HG02973 (cell line): ENCODE results near the gene RHOC.
A peak's percentile ranks its signal among the peaks of the same experiment; 100 is the strongest.

Experiments used
- ATAC-seq: cut with Tn5 transposase; IDR thresholded peaks from one replicate; pipeline ENCODE4 v1.9.1; 2021; ENCODE audit warnings: moderate library complexity; ENCODE audit not compliant: unreplicated experiment

The RHOC gene

DNA sequence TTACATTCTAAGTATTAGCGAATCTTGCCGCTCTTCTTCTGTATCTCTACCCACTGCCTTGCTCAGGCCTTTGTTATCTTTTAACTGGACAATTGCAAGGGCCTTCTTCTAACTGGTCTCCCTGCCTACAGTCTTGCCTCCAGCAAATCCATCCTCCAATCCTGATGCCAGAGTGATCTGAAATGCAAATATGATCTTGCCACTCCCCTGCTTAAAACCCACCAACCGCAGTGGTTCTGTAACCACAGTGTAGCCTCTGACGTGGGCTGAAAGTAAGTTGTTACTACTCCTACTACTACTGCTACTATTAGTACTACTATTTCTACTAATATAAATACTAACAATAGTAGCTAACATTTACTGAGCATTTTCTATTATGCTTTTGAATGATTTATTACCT lies 20.1 kb downstream of the RHOC start:
- no peak for ATAC-seq

DNA sequence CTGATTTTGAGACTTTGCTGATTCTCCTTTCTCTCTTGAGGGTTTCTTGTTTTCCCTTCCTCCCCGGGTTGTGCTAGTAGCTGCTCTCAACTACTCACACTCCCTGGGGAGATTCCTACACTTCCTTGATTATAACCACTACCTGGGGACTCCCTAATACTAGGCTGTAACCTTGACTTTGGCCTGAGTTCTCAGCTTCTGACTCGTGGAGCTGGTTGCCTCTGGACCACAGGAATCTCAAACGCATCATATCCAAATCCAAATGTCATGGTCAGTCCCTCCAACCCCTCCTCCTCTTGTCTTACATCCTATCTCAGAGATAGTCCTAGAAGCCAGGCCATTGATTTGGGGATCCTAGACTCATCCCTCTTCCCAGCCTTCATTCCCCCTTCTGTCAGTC lies 20.5 kb downstream of the RHOC start:
- ATAC-seq = no peak

DNA sequence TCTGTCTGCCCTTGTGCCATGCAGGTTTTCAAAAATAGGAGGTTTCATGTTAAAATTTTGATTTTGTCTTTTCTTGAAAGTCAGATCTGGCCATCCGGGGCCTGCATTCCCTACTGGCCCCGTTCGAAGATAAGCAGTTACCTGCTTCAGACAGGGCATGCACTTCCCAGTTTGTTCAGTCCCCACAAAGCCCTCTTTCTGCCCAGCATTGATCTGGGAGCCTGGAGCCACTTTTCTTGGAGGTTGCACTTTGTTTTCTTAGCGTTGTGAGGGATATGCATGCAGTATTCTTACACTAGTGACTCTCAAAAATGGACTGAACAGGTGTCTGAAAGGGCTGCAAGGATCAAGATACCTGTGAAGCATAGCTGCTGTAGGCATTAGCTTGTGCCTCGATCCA lies 21.0 kb downstream of the RHOC start:
- no peak for ATAC-seq

DNA sequence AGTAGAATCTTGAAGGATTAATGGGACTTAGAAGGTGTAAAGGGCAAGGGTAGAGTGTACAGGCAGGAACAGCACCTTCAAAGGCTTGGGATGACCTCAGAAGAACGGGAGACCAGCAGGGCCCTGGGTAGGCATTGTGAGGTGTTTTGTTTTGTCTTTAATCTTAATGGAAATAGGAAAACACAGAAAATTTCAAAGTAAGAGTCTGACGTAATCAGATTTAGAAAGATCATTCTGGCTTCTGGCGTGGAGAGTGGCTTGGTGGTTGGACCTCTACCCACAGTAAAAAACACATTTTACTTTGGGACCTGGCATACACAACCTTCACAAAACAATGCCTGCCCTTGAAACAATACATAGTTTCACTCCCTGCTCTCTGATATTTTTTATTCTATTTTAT lies 28.3 kb downstream of the RHOC start:
- no peak for ATAC-seq

DNA sequence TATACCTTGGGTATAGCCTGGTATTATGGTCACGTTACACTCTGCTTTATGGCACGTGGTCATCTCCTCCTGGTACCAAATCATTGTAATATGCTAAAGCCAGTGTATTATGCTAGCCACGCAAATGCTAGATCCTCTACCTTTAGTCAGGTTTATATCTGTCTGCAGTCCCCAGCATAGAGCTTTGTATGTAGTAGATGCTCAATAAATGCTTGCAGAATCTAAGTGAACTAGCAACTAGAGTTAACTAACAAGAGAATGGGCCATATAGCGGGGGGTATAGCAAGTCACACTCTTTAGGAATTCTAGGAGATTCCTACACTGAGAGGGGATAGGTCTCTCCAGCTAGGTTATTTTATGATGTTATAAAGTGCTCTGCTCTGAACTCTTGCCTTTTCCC lies 29.4 kb downstream of the RHOC start:
- ATAC-seq = no peak

DNA sequence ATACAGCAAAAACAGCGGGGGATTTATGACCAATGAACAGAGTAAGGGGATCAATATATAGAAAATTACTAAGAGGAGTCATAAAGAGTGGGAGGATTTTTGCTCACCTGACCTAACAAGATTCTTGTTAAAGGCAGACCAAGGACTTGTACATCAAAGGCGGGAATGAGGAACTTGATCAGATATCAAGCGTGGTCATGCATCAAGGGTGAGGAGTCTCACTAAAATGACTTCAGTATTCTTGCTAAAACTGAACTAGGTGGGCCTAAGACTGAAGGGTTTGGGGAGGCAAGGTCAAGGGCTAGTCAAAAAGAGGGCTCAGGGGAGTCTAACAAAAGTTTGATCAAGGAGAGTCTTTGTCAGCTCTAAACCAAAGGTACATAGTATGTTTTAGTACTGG lies 30.4 kb downstream of the RHOC start:
- no peak for ATAC-seq

DNA sequence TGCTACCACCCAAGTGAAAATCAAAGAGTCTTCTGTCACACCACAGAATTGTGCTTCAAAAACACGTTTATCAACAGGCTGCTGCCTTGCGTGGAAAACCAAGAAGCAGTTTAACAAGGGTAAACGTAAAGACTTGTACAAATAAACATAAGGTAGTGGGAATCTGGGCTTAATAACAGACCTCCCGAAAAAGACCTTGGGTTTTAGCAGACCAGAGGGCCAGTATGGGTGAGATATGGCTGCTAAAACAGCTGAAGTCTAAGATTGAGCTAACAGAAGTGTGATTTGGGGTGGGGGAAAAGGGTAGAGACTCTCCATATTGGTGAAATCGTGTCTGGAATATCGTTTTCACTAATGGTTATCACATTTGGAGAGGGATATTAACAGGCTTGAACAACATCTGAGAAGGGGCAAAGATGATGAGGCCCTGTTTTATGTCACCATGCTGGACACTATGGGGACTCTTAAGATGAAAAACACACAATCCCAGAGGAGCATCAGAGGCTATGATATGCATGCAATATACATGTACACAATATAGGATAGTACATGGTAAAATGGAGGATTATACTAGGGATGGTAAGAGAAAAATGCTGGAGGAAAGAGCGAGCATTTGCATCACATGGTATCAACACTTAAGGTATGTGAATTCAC lies 31.1 kb downstream of the RHOC start:
- no peak for ATAC-seq

DNA sequence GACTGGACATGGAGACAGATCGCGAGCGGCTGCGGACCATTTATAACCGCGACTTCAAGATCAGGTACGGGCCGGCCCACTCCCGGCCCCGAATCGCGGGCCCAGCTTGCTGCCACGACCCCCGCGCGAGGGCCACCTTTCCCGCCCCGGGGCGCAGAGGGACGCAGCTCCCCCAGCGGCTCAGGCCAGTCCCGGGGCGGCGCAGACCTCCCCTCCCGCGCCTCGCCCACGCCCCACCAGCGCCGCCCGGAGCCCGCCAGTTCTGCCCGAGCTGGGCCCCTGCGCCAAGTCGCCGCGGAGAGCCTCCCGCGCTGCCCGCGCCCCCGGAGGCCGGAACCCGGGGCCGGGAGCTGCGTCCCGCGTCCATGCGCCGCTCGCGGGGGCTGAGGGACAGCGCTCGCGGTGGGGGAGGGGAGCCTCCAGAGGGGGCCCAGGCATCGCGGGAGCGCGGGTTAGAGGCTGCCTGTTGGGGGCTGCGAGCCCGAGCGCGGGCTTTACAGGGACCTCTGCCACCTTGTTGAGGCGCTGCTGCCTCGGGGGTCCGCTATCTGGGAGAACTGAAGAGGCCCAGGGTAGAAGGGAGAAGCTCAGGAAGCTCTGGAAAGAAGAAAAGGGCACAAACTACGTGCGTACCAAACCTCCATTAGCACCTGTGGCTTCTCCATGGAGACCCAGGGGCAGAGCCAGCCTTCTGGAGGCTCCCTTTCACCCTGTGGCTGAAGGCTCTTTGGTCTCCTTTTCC lies 31.8 kb downstream of the RHOC start:
- ATAC-seq = peak; percentile 28

DNA sequence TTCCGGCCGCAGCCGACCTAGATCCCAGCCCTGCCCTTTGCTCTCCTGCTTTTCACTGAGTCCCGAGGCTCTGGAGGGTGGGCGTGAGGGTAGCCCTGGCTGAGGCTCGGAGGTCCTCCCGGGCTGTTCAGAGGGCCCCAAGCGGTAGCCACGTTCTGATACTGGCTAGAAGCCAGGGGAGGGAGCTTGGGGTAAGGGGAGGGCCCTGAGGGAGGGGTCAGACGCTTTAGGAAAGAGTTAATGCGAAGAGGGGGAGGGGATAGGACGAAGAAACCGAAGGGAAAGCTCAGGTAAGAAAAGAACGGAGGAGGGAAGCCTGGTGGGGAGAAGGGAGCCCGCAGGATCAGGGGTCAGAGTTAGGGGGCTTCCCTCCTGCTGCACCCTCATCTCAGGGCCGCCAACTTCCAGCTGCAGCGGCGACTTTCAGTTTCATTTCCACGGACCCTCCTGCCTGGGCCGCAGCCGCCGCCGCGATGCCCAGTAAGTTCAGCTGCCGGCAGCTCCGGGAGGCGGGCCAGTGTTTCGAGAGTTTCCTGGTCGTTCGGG lies 32.4 kb downstream of the RHOC start, which contains the start of gene MOV10:
MOV10 (plus strand) TSS at position 220 of the 546 bp plus-strand sequence; CDS start at position 474, 254 bp downstream.
- ATAC-seq = peak; percentile 58

DNA sequence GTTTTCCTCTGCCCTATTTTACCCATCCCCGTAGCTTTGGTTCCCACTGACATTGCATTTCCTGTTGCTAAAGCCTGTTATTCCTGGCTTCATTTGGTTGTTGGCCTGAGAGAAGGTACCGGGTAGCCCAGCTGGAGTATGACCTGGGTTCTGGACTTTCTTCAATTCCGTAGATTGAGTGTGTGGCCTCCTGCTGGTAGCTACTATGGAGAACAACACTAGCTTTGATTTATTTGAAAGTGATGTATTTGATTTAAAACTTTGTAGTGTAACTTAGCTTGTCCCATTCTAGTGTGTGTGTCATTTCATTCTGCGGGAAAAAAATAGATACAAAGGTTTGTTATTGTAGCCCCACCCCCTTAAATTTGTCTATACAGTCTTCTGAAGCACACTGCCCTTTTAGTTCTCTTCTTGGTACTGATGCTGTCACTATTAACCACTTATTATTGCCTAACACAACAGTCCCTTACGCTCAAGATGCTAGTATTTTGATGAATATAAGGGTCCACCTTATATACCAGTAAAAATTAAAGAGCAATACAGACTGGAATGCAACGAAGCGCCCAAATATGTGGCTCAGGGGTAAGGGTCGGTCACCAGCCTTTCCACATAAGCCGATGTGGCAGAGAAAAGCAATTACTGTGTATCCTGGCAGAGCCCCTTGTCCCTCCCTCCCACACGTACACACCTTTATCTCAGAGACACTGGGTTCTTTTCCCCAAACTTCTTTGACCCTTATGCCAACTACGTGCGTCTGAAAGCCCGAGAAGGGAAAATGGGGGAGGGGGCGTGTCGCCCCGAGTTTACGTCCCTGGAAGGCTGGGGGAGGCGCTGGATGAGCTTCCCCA lies 33.1 kb downstream of the RHOC start:
- no peak for ATAC-seq

DNA sequence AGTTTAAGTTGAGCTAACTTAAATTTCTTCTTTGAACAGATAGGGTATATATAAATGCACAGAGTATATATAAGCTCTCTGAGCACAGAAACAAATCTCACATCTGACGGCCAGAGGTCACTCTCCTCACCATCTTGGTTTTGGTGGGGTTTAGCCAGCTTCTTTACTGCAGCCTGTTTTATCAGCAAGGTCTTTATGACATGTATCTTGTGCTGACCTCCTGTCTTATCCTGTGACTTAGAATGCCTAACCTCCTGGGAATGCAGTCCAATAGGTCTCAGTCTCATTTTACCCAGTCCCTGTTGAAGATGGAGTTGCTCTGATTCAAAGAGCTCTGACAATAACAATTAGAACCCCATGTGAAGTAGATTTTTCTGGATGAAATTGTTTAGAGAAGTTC lies 34.1 kb downstream of the RHOC start:
- ATAC-seq = no peak

DNA sequence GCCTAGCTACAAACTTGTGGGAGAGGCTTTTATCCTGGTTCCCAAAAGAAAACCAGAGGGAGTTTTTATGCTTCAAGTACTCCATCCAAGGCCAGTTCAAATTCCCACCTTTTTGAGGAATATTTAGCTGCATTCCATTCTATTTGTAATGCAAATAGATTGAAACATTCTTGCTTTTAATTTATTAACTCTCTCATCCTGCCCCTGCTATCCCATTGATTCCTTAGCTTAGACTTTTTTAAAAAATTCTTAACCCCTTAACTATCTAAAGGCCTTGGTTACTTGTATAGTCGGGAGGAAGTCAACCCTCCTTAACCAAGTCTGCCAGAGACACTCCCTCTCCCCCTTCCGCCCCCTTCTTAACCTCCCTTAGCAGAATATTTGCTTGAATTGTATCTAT lies 34.9 kb downstream of the RHOC start:
- ATAC-seq = no peak

DNA sequence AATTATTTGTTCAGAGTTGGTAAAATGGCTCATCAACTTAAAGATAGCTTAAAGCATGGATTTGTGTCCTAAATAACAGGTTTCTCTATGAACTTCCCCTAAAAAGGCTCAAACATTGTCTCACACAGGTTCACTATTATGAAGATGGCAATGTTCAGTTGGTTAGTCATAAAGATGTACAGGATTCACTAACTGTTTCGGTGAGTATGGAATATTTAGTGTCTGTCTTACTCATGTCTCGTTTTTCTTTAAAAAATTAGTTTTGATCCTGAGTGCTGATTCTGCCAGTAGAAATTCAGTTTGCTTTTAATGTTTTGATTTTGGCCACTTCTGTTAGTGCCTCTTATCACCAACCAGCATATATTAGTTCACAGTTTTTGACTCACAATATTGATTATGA lies 40.0 kb downstream of the RHOC start:
- ATAC-seq = no peak

DNA sequence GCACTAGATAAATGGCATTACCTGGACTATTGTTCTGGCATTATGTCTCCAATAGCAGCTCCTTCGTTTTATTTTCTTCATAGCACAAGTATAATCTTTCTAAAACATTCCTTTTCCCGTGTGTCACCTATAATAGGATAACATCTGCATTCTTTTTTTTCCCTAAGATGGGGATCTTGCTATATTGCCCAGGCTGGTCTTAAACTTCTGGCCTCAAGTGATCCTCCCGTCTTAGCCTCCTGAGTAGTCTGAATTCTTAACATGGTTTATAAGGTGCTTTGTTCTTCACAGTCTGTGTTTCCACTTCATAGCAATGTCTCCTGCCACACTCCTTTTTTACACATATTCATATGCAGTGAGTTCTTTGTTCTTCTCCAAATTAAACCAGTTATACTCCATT lies 41.1 kb downstream of the RHOC start:
- no peak for ATAC-seq

DNA sequence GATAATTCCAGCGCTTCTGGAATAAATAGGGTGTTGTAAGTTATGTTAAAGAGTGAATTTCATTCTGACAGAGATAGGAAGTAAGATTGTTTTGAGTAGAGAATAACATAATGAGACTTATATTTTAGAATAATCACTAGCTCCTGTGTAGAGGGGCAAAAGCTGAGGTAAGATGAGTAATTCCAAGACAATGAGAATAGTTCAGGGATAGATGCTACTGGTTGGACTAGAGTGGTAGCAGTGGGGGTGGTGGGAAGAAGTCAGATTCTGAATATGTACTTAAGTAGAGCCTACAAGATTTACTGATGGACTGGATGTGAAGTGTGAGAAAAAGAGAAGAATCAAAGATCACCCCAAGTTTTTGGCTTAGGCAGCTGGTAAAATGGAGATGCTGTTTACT lies 55.7 kb downstream of the RHOC start:
- ATAC-seq = no peak
